Measurements from ENCODE around the gene PLXNA4.
"Not testable (repeated sequence)": the region's sequence is repeated elsewhere in the genome, so short reads cannot be mapped to it uniquely, and the experiment has no call there.

The PLXNA4 gene, protein sequence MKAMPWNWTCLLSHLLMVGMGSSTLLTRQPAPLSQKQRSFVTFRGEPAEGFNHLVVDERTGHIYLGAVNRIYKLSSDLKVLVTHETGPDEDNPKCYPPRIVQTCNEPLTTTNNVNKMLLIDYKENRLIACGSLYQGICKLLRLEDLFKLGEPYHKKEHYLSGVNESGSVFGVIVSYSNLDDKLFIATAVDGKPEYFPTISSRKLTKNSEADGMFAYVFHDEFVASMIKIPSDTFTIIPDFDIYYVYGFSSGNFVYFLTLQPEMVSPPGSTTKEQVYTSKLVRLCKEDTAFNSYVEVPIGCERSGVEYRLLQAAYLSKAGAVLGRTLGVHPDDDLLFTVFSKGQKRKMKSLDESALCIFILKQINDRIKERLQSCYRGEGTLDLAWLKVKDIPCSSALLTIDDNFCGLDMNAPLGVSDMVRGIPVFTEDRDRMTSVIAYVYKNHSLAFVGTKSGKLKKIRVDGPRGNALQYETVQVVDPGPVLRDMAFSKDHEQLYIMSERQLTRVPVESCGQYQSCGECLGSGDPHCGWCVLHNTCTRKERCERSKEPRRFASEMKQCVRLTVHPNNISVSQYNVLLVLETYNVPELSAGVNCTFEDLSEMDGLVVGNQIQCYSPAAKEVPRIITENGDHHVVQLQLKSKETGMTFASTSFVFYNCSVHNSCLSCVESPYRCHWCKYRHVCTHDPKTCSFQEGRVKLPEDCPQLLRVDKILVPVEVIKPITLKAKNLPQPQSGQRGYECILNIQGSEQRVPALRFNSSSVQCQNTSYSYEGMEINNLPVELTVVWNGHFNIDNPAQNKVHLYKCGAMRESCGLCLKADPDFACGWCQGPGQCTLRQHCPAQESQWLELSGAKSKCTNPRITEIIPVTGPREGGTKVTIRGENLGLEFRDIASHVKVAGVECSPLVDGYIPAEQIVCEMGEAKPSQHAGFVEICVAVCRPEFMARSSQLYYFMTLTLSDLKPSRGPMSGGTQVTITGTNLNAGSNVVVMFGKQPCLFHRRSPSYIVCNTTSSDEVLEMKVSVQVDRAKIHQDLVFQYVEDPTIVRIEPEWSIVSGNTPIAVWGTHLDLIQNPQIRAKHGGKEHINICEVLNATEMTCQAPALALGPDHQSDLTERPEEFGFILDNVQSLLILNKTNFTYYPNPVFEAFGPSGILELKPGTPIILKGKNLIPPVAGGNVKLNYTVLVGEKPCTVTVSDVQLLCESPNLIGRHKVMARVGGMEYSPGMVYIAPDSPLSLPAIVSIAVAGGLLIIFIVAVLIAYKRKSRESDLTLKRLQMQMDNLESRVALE (N-terminal part only)

DNA sequence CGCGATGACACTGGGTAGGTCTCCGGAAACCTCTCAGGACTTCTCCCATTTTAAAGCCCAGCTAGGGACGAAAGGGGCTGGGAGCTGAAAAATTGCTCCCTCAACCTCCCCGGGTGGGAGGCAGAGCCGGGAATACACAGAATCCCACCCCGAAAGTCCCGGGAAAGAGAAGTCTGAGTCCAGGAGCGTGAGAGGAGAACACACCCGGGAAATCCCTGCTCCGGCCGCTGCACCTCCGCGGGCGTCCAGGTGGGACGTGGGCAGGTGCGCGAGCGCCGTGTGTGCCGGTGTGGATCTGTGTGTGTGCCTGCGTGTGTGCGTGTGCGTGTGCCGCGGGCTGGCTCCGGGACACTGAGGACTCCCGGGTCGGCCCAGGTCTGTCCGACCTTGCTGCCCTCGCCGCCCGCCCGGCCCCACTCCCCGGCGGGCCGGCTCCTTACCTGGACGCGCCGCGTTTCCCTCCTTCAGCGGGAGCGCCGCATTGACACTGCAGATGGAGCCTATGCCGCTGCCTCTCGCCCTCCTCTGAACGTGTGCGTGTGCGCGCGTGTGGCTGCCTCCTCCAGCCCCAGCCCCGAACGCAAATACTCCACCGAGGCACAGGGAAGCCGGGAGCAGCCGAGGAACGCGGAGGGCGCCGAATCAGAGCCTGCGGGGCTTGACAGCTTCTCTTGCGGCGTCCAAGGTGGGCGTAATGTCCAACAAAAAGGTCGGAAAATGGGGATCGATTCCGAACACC lies at the start of gene PLXNA4:
Gene PLXNA4 (minus strand): TSS at position 489 of the 739 bp plus-strand sequence. CDS start 67,777 bp downstream, outside the sequence.
- DNase-seq, result no peak

DNA sequence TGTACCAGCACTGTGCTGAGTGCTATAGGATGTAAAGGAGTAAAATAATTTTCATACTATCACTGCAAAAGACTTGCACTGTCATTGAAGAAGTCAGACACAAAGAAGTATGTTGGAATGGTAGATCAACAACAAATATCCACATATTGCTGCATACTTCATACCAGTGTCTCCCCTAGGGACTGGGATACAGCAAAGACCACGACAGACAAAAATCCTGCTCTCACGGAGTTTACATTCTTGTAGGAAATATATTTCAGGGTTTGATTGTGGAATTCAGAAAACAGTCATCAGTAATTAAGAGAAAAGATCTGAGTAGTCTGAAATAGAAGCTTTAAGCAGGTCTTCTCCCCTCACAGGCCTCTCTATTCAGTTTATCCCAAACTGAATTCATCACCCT lies 49.4 kb upstream of the PLXNA4 start:
- DNase-seq, result no peak

DNA sequence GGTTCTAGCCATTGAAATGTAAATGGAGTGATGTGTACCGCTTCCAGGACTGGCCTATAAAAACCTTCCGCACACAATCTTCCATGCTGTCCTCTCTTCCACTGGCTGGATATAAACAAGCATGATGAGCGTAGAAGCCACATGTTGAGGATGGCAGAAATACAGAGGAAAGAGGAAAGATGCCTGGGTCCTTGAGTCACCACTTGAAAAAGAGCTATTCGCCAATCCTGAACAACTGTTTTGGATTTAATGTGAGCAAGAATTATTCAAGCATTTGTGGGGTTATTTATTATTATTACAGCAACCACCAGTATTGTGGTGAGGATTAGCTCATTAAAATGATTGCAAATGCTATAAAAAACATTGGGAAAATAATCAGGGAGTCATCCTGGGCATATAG lies 45.8 kb upstream of the PLXNA4 start:
- DNase-seq, result no peak

DNA sequence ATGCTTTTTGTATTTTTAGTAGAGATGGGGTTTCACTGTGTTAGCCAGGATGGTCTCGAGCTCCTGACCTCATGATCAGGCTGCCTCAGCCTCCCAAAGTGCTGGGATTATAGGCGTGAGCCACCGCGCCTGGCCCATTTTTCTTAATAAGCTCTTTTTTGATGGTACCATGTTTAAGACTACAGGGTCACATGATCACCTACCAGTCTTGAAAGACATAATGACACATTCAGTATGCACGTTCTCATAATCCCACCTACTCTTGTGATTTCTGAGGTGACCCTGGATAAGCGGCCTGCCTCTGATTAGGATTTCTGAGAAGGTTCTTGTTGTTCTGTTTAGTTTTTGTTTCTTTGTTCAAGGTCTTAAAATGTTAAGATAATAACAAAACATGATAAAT lies 43.7 kb upstream of the PLXNA4 start:
- DNase-seq, result no peak

DNA sequence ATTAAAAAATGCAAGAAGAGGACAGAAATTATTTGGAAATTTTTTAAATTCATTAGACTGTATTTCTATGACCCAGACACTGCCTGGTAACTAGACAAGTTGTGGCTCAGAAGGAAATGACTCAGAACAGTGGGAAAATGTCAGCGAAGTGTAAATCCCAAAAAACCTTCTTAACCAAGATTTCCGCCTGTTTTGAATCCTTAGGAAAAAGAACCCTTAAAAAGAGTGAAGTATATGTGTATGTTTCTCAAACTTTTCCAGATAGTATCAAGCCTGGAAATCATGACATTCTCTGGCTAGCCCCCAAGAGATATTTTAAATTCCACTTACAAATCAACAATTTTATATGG lies 42.7 kb upstream of the PLXNA4 start:
- DNase-seq, result no peak

DNA sequence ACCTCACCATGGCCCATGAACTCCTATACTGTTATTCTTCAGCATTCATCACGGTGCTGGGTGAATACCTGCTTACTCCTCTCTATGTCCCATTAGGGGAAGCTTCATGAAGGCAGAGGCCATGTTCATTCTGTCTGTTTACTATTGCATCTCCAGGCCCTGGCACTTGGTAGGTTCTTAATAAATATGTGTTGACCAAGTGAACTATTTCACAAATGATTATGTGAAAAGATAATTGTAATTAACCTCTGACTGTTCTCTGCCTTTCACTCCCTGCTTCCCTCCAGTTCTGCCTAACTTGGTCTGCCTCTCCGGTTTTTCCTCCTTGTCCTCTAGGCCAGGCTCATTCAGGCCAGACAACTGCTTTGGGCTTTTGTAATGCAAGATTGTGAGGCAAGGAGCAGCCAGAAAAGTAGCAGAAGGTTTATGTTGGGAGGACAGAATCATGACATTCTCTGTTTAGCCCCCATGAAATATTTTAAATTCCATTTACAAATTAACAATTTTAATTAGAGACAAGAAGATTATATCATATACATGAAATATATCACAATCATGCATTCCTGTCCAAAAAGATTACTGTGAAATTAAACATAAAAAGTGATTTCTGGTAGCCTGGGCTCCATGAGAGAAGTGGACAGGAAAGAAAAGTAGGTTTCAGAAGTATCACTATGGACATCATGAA lies 42.1 kb upstream of the PLXNA4 start:
- DNase-seq, result no peak

DNA sequence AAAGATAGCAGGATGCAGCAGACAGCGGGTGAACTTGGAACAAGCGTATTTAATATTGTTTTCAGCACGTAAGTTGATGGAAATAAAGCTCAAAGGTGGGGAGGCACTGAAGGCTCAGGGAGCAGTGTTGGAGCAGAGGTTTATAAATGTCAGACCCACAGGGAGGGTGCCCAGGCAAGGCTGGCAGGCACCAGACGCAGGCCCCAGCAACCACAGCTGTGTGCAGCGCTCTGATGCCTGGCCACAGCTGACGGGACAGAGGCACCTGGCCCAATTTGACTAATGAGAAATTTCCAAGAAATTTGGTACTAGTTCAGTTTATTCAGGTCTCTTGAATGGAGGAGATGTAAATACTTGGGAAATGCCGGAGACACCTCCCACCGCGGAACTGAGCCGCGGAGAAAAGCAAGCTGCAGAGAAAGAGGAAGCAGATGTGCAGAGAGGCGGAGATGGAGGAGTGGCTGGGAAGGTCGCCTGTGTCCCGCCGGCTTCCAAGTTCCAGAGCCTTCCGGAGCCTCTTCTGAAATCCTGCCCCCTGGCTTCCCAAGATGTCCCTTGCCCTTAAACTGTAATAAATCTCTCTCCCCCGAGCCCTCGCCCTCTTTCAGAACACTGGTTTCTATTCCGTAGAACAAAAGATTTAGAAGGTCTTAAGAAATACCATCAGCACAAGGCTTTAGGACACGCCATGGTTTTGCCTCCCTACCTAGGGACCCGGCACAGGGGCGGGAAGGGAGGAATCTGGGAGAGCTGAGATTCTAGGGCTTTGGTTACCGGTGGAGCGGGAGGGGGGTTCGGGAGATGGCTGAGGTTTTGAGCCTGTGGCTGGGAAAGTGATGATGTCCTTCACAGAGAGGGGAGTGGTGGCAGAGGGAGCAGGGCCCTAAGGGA lies 38.4 kb upstream of the PLXNA4 start:
- peak; percentile 51 for DNase-seq

DNA sequence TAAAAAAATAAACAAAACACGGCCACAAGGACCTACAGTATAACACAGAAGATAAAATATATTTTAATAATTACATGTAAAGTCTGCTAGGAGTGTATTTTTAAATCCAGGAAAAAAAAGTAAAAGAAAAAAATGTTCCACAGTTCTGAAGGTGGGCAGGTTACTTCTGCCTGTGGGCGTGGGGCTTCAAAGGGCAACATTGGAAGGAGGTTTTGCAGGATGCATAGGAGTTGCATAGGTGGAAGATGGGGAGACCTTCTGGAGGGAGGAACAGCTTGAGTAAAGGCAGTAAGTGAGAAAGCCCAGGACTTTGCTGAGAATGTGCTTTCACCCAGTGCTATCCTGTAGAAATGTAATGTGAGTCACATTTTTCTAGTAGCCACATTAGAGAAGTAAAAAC lies 37.5 kb upstream of the PLXNA4 start:
- no peak for DNase-seq

DNA sequence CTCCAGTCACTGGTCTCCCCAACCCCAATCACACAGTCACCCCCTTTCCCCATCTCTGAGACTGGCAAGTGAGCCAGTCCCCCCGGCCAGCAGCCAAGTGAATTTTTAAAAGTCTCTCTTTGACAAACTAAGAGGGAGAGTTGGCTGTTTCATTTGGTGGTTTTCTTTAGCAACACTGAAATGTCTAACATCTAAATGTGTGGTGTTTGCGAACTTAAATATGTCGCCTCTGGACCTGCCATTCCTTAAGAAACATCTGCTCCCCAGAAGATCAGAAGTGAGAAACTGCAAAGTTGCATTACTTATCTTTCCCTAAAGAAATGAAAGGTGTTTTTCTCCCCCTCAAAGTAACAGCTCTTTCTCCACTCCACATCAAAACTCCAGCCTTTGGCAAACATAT lies 34.7 kb upstream of the PLXNA4 start:
- DNase-seq, result no peak

DNA sequence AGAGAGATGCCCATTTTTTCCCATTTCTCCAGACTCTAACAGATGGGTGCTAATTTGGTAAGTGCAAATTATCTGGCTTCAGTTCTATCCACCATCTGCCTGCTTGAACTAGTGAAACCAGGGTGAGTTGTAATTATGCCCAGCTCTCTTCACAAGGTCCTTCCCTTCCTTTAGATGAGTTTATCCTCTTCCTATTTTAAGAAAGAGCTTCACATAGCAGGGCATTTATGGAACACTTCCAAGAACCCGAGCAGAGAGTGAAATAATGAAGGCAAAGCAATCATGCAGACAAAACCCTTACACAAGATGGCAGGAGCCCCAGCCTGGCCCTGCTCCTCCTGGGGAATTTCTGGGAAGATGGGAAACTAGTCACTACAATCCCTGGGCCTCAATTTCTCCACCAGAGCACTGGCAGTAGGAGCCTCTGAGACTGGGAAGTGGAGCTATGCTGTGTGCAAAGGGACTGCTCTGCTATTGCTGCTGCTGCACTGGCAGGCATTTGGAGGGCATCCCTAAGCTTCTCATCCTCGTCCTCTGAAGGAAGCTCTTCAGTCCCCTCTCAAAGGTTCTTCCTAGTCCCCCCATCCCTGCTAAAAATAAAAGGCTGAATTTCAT lies 33.7 kb upstream of the PLXNA4 start:
- no peak for DNase-seq

DNA sequence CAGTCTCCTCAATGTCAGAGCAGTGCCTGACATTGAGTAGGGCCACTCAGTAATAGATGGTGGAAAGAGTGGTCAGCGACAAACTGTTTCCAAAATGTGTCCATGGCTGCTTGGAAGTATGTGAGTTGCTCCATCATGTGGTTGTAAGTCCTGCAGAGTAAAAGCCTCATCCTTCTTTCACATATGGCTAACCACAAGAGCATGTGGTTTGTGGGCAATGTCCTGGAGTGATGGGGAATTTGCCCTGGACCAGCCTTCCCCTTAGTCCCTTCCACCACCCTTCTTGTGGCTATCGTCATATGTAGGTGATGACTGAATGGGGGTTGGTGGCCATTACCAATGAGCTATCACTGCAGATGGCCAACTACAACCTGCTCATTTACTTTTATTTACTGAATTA lies 33.0 kb upstream of the PLXNA4 start:
- DNase-seq, result no peak

DNA sequence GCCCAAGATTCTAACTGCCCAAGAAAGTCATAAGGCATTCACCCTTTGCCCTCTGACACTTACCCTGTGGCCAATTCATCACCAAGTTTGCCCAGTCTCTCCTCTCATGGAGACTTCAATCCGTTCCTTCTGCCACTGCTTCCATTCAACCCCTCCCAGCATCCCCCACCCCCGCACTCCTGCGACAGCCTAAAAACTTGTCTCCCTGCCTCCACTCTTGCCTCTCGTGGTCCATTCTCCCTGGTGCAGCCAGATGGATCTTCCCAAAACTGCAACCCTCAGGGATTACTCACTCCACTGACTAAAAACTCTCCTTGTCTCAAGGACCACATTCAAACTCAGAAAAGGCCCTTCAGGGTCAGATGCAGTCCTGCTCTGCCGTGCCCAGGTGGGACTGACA lies 32.3 kb upstream of the PLXNA4 start:
- no peak for DNase-seq

DNA sequence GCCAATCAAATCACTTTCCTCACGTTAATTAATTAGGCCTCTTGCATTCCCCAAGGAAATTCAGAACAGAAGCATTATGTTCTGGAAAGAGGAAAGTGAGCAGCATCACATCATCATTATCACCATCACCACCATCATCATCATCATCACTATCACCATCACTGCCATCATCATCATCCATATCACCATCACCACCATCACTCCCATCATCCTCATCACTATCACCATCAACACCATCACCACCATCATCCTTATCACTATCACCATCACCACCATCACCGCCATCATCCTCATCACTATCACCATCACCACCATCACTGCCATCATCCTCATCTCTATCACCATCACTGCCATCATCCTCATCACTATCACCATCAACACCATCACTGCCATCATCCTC lies 31.4 kb upstream of the PLXNA4 start:
- DNase-seq, result no peak

DNA sequence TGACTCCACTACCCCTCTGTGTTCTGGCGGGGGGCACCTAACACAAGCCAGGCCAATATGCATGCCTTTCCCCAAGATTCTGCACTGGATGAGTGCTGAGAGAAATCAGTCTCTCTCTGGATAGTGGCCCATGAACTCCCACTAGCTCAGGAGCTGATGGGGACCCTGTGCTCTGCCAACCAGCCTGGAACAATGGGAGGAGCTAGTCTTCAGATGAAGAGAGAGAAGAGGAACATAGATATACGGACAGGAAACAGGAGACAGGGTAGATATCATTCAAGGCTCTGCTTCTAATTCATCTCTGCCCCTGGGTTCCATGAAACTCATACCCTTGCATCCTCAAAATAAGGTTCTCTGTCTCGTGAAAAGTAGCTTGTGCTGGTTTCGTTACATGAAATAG lies 27.9 kb upstream of the PLXNA4 start:
- no peak for DNase-seq

DNA sequence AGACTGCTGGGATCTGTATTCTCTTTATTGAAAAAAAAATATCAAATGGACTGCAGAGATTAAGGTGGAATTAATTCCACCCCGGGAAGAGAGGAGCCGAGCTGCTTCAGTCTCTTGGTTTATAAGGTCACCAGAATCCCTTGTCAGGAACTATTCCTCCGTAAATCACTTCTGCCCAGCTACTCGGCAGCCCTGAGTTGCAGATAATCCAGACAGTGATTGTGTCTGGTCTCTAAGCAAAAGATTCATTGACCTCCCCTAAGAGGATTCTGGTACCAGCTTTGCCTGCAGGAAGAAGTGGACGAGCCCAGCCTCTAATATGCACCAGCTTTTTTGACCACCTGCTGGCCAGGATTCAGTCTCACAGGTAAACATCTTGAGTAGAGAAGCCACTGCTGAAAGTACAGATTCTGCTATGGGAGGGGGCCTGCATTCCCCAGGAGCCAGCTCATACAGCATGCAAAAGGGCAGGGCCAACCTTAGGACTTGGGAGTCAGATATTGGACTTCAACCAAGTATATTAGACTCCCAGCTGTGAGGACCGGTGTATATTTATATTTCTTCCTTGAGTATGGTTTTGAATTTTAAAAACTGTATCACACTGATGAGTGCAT lies 27.1 kb upstream of the PLXNA4 start:
- DNase-seq, result no peak

DNA sequence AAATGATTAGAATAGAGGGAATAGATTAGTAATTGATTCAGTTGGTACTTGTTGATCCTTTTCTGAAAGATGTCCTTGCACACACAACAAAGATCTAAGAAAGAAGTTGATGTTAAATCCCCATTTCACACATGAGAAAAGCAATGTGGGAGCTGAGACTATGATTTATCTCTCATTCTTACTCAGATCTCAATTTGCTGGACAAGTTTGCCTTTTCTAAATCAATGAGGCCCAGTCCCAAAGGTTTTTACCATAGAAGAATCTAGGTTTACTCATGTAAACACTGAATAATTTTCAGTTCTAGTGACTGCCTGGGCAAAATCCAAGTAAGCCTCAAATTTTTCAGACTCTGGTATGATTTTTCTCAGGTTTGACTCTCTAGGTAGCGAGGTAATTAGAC lies 25.5 kb upstream of the PLXNA4 start:
- no peak for DNase-seq

DNA sequence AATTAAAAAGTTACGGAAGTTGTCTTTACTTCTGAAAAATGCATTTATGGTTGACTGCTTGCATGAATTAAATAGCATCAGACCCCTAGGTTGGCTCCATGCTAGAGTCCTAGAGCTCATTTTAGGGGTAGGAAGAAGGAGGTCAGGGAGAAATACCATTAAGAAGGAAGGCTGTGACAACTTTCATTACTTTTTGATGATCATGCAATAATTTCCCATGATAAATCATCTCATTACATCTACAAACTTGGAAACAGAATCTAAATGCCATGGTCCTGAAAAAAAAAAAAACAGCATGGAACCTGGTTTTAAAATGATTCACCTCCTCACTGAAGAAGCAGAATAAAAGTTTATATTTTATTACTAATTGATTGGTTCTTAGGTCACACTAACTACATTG lies 20.3 kb upstream of the PLXNA4 start:
- DNase-seq, result no peak

DNA sequence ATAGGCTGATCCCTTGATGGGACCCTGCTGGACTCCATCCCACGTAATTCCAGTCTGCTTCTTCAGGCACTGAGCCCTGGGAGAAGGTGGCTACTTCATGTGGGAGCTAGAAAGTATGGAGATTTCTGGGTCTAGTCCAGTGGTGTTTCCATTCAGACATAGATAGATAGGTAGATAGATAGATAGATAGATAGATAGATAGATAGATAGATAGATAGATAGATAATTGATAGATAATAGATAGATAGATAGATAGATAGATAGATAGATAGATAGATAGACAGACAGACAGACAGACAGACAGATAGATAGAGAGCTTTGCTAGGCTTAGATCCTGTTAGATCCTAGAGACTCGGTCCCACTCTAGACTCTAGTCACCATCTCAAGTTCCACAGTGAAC lies 18.5 kb upstream of the PLXNA4 start:
- DNase-seq, result not testable (repeated sequence)

DNA sequence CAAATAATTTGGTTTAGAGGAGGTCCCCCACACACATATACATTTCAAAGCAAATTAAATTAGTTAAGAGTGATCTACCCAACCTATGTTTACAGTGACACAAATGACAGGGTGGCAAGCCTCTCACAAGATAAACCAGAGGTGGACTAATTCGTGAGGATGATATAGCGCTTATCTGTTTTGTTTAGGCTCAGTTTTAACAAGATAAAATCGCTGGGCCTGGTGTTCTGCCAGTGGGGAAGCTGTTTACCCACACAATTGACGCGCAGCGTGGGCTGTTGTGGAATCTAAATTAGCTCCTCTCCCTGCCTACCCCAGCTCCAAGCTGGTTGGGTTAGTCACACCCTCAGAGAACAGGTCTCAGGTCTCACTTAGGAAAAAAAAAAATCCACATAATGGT lies 16.7 kb upstream of the PLXNA4 start:
- DNase-seq, result no peak
